Mesenteric fat pad (tissue), 1 donor: ENCODE data around the gene FUZ. TPM values are rescaled to one million over a fixed set of nuclear protein-coding genes. Genes with fewer than 3 reads are reported as not detected.

ENCODE experiments used
- DNase-seq: peaks from one replicate; pipeline ENCODE4 v3.0.0-alpha.2; 2020; ENCODE audit warnings: low spot score
- total RNA-seq: library from RNA; stranded (reverse); fragmentation: NEBNext Ultra II Directional; extraction: Animal tissue kit (Norgen Biotek cat#: 25700); gene quantifications from one replicate; pipeline ENCODE4 v1.2.1, GENCODE V29; 2021
- donor health status: DM: yes; HTN: yes; CAD: no.

FUZ gene
- total RNA-seq, 1 donor from 2014 or later, result 12.7 TPM

- no peak for DNase-seq
Measured at GRCh38 chr19:49807904-49808675, 5.0 kb downstream of the FUZ start.

GRCh38 chr19:49807058-49807903, 5.8 kb downstream of the FUZ start:
- DNase-seq, result no peak

- no peak for DNase-seq
Measured at GRCh38 chr19:49806620-49806959, 6.5 kb downstream of the FUZ start.

DNA sequence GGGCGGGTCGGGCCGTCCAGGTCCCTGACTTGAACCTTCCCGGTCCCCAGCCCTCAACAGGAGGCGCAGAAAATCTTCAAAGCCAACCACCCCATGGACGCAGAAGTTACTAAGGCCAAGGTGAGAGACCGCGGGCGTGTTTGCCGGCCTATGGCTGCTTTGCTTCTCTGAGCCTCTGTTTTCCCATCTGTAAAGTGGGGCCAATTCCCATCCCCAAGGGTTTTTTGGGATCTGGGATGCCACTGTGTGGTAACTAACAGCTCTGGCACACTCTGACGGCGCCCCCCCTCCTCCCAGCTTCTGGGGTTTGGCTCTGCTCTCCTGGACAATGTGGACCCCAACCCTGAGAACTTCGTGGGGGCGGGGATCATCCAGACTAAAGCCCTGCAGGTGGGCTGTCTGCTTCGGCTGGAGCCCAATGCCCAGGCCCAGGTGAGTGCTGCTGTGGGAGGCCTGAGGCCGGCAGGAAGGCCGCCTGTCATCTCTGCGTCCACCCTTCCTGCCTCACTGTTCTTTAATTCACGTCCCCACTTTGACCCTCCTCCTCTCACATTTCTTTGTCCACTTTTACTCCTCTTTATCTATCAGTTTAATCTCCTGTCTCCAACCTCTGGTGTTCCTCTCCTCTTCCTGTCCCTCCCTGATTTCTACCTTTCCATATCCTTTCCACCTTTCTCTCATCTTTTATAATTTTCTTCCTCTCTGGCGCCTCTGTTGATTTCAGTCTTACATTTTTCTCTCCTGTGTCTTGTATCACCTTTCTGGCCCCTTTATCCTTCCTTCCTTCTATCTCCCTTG, 7.1 kb downstream of the FUZ start:
- no peak for DNase-seq

DNA sequence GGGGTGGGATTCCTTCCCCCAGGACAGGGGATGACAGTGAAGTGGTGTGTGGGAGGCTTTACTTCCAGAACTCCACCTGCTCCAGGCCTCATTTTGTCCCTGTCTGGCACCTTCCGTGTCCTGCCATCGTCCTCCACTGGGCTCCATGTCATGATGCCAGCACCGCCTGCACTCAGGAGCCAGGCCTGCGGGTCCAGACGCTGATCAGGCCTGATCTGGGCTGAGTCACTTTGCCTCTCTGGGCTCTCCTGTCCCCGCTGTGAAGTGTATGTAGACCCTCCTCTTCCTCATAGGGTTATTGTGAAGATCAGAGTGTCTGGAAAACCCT, 9.6 kb downstream of the FUZ start:
- DNase-seq, result no peak

DNA sequence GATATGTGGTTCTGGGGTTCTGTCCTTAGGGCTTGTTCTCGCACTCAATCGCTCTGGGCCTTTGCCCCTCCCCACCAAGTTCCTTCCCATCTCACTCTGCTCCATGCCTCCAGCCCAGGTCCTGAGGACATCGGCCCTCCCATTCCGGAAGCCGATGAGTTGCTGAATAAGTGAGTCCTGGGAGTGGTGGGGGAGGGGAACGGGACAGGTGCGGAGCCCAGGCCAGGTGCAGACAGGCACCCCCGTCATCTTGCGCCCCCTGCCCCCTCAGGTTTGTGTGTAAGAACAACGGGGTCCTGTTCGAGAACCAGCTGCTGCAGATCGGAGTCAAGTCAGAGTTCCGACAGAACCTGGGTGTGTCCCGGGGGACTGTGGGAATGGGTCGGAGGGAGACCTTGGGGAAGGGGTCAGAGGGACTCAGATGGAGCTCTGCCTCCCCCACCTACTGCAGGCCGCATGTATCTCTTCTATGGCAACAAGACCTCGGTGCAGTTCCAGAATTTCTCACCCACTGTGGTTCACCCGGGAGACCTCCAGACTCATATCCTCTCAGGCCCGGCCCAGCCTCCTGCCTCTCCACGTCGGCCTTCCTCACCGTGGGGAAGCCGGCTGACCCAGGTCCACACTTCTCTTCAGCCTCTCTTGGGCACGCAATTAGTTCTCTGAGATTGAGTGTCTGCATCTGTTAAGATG, 10.1 kb downstream of the FUZ start:
- DNase-seq, result no peak

GRCh38 chr19:49801966-49802661, 11.0 kb downstream of the FUZ start:
- no peak for DNase-seq

DNA sequence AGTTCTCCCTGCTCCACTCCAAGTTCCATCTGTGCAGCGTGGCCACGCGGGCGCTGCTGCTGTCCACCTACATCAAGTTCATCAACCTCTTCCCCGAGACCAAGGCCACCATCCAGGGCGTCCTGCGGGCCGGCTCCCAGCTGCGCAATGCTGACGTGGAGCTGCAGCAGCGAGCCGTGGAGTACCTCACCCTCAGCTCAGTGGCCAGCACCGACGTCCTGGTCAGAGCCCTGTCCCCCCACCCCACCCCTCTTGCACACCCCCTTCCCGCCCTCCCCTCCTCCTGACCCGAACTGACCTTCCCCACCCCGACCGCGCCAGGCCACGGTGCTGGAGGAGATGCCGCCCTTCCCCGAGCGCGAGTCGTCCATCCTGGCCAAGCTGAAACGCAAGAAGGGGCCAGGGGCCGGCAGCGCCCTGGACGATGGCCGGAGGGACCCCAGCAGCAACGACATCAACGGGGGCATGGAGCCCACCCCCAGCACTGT, 11.6 kb downstream of the FUZ start:
- DNase-seq, result no peak

GRCh38 chr19:49800771-49801170, 12.3 kb downstream of the FUZ start:
- no peak for DNase-seq

- DNase-seq, result no peak
Measured at GRCh38 chr19:49799798-49800376, 13.2 kb downstream of the FUZ start.

- DNase-seq, result no peak
Measured at GRCh38 chr19:49799271-49799797, 13.8 kb downstream of the FUZ start.

GRCh38 chr19:49798574-49798973, 14.5 kb downstream of the FUZ start:
- no peak for DNase-seq

- DNase-seq, result no peak
Measured at GRCh38 chr19:49795615-49796014, 17.5 kb downstream of the FUZ start.

- DNase-seq, result no peak
Measured at GRCh38 chr19:49793561-49793840, 19.6 kb downstream of the FUZ start.

DNA sequence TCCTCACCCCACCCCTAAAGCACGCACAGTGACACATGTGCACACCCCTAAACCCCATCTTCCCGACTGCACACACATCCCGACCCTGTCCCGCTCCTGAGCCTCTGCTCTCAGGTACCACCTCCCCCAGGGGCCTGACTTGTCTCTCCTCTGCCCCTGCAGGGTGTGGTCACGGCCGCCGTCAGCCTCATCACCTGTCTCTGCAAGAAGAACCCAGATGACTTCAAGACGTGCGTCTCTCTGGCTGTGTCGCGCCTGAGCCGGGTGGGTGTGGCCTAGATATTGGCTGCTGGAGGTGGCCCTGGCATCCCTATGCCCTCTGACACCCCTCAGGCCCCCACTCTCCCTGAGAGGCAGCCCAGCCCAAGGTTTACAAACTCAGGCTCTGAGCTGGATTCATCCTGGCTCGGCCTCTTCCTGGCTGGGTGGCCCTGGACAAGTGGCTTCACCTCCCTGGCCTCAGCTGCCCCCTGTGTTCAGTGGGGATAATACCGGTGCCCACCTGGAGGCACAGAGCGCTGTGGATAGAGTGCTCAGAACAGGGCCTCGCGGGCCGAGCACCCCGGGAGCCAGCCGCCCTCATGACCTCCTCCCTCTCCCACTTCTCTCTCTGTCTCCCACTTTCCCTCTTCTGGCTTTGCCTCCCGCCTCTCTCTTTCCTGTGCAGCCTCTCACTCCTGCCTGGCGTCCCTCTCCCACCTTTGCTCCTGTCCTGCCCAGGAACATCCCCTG, 20.1 kb downstream of the FUZ start:
- DNase-seq, result no peak

- DNase-seq, result no peak
Measured at GRCh38 chr19:49791776-49792445, 21.2 kb downstream of the FUZ start.

DNA sequence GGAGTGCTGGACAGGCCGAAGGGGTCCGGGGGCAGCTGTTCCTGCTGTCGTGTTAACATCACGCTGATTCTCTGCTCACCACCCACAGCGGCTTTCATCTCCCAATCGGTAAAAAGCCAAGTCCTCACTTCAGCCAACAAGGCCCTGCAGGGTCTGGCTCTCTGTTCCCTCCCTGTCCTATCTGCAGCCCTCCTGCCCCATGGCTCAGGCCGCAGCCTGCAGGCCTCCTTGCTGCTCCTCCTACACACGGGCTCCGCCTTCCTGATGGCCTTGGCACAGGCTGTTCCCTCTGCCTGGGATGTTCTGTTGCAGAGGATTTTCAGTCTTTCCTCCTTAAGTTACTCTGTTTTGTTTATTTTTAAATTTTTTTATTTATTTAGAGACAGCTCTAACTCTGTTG, 22.2 kb downstream of the FUZ start:
- DNase-seq, result no peak

- DNase-seq, result no peak
Measured at GRCh38 chr19:49788857-49789256, 24.2 kb downstream of the FUZ start.

- no peak for DNase-seq
Measured at GRCh38 chr19:49787746-49788145, 25.3 kb downstream of the FUZ start.
